Right hindlimb (tissue), 1 donor: ENCODE data around the gene MARCO.
"Not testable (repeated sequence)": the region's sequence is repeated elsewhere in the genome, so short reads cannot be mapped to it uniquely, and the experiment has no call there.

Experiments
- DNase-seq: peaks from one replicate; pipeline ENCODE4 v3.0.0-alpha.2; 2018

The MARCO gene

DNA sequence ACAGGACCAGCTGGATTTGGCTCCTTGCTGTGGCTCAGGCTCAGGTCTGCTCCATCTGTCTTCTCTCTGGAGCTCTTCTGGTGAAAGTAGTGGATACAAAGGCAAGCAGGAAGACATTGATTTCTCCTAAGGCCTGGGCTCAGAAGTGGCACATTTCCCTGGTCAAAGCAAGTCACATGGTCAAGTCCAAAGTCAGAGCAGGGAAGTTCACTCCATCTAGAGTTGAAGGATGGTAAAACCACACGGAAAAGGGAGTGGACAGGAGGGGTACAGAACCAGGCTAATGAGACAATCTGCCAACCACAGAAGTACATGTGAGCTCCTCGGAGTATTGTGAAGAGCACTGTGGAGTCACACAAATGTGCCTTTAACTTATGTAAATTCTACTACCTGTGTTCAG is 66.1 kb downstream of the MARCO start:
- DNase-seq, result no peak

DNA sequence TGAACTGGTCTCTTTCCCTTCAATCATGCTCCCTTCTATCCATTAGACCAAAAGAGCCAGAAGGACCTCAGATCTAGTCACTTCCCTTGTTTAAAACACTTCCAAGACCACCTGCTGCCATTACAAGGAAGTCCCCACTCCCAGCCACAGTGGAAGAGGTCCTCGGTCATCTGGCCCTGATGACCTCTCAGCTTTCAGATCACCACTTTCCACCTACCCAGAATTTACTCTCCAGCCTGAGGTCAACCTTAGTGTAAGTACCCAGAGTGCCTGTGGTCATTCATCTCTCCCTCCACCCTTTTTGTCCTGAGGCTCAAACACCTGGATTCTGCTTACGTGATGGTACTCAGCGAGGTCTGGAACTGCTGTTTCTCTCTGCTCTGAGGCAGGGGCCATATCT is 67.1 kb downstream of the MARCO start:
- no peak for DNase-seq

DNA sequence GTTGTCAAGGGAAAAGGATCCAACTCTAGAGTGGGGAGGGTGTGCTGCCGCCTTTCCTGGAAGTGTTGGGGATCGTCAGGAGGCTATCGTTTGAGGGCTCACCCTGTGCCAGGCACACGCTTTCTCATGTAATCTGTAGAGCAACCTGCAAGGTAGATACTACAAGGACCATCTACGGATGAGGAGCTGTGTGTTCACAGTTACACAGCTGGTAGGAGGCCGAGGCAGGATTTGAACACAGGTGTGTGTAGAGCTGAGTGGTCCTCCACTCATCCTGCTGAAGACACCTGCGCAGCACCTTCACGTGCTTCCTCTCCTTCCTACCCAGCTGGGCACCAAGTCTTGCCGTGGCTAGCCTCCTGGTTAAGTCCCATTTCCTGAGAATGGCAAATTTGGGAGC is 68.3 kb downstream of the MARCO start:
- DNase-seq, result no peak

DNA sequence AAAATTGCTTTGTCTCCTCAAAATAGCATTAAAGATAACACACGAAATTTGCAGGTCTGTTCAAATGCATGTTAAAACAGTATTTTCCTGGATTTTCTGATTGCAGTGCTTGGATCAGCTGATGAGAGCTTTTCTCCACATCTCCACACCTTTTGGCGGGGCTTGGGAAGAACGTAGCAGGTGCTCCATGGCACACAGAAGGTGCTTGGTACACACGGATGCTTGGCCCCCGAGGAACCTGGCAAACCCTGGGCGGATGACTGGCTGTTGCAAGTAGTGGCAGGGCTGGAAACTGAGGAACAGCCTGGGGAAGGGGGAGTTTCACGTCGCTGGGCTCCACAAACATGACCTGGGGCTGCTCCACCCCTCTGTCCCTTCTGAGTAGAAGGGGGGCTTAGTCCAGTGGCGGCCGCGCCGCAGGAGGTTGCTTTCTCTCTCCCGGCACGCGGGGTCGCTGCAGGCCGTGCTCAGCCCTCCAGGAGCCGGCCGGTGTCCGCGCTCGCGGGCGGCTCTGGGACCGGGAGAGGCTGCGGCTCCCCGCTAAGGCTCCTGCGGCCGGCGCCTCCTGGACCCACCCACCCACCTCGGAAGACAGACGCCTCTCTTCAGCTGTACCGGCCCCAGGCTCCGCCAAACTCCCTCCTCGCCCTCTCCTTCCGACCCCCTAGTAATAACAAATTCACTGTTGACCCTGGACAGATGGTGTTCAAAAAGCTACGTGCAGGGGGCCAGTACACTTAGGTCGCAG is 69.3 kb downstream of the MARCO start:
- peak; percentile 63 for DNase-seq

DNA sequence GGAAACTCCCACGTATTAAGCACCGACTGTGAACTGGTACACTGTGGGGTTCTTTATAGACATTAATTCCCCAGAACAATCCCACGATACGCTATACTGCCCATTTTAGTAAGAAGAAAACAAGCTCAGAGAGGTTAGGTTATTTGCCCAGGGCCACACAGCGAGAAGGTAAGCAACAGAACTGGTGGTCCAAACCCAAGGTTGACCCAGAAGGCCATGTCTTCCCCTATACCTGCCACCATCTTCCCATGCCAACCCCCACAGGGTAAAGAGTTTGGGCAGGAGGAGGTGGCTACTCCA is 69.9 kb downstream of the MARCO start:
- DNase-seq, result no peak

DNA sequence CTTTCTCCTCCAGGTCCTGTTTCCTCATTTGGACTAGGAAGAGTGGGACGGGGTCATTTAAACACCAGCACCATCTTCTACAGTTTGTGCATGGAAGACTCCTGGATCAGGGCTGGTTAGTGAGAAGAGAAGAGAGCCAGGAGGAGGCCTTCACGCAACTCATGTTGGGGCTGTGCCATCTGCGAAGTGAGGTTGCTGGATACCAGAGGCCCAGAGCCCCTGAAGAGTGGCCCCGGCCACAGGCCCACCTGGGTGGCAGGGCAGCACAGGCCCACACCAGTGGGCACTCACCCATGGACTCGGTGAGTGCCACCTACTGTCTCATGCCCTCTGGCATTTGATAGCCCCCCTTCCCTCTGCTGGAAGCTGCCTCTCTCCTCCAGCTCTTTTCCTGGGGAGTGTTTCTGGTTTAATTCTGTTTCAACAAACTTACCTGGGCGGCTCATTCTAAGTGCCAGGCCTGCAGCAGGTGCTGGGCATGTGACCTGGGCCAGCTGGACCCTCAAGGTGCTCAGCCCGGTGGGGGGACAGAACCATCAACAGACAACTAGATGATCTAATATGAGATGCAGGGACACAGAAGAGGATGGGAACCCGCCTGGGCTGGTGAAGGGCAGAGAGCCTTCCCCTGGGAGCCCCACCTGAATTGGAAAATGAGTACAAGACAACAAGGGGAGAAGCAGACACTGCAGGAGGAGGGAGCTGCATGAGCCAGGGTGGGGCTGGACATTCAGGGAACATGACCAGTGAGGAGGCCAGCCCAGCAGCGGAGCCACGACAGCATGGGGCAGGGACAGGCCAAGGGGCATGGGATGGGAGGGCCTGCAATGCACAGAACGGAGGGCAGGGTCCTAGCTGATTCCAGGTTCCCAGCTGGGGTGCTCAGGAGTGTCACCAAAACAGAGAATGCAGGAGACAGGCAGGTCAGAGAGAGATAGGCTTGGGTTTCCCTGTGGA is 70.6 kb downstream of the MARCO start:
- no peak for DNase-seq

DNA sequence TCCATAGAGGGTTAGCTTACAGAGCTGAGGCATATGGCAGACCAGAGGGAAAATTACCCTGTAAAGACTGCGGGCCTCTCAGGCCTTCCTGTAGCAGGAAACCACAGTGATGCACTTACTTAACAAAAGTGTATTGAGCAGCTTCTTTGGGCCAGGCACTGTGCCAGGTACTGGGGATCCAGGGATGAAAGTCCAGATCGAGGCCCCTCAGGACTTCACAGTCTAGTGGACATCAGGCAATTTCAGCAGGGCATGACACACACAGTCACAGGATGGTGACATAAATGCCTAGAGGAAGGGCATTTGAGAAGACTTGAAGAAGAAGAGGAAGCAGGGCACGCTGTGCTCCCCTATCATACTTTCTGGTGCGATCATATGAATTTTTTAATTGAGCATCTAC is 71.7 kb downstream of the MARCO start:
- DNase-seq, result no peak

DNA sequence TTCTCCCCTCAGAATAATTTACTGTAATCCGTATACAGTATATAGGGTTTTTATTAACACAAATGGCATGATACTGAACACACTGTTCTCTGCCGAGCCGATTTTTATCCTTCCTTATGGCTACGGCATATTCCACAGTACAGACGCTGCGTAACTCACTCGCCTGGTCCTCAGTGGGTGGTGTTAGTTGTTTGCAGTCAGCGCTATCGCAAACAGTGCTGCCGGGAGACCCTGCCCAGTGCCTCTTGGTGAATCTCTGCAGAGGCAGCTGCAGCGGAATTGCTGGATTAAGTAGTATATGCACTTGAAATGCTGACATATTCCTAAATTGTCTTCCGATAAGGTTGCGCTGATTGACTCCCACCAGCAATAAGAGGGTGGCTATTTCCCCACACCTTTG is 73.9 kb downstream of the MARCO start:
- no peak for DNase-seq

DNA sequence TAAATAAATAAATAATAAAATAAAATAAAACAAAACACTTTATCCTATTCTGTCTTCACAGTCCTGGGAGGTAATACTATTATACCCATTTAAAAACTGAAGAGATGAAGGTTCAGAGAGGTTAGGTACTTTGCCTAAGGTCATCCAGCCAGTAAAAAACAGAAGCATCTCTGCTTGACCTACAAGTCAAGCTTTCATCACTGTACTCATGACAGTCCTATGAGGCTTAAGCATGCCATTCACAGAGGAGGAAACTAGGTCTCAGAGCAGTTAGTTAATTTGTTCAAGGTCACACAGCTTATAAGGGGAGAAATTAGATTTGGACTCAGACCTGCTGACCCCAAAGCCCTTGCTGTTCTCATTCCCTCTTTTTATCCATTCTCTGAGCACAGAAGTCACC is 77.5 kb downstream of the MARCO start:
- DNase-seq, result no peak

DNA sequence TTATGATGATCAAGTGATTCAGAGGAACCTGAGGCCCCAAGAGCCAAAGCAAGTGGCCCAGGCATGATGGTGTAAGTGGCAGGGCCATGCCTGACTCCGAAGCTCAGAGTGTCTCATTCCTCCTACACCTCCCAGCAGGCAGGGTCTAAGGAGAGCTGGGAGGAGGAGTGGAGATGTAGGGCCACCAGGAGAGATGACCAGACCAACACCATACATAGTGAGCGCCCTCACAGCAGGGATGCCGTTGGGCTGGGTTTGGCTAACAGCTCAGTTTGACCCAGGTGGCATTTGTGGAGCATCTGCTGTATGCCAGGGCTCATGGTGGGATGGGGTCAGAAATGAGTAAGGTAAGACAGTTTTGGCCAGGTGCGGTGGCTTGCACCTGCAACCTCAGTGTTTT is 80.7 kb downstream of the MARCO start:
- DNase-seq, result no peak

DNA sequence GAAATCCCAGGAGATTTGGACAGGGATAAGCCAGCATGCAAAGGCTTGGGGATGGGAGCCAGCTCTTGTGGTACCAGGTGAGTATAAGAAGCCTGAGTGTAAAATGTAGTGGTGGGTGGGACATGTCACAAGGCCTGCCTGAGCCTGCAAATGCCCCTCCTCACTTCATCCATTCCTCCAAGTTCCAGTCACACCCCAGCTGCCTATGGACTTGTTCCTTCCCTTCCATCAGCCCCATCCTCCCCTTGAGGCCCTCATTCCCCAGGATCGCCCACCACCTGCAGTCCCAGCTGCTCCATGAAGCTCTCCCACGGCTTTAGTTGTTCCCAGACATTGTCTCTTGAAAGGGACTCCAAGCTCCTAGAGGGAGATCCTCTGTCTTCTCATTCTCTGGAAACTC is 81.5 kb downstream of the MARCO start:
- DNase-seq, result no peak

DNA sequence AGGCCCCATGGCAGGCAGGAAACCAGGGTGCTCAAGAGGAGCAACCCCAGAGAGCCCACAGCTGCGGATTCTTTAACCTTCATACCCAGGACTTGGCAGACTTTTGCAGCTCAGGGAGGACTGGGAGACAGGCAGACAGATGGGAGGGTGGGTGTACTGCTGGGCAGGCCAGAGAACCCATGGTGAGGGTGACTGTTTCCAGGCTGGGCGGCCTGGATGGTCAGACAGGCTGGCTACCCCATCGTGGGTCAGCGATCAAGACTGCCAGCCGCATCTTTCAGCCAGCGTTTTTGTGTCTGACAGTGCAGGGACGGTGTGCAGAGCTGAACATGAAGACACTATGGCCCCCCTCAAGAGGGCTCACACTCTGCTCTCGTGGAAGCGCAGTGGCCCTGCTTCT is 82.2 kb downstream of the MARCO start:
- no peak for DNase-seq

DNA sequence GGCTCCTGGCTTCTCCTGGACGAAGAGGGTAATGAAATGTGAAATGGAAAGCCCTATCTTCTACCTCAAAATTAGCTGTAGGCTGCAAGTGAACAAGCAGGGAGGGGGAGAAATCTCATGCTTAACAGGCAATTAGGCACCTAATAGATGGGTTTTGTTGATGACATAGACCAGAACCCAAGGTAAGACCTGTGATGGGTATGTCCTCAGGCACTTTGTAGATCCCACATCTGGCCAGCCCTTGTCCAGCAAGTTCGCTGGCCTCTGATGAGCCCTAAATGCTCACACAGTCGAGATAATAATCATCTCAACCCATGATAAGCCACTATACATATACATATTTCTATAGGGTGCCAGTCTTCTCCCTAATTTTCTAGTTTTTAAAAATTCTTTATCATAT is 82.6 kb downstream of the MARCO start:
- DNase-seq, result no peak

DNA sequence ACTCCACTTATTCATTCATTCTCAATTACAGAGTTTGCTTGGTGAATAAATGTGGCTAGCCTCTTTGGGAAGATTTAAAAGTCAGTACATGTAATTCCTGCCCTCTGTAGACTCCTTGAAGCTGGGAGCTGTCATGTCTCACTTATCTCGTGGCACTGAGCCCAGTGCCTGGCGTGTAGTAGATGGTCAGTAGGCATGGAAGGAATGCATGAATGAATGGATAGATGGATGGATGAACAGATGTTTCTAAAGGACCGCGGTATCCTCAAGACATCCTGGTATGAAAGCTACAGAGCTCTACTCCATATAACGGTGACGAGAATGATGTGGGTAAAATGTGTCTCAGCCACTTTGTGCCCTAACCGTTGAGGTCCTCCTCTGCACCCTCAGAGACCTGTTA is 83.0 kb downstream of the MARCO start:
- no peak for DNase-seq

DNA sequence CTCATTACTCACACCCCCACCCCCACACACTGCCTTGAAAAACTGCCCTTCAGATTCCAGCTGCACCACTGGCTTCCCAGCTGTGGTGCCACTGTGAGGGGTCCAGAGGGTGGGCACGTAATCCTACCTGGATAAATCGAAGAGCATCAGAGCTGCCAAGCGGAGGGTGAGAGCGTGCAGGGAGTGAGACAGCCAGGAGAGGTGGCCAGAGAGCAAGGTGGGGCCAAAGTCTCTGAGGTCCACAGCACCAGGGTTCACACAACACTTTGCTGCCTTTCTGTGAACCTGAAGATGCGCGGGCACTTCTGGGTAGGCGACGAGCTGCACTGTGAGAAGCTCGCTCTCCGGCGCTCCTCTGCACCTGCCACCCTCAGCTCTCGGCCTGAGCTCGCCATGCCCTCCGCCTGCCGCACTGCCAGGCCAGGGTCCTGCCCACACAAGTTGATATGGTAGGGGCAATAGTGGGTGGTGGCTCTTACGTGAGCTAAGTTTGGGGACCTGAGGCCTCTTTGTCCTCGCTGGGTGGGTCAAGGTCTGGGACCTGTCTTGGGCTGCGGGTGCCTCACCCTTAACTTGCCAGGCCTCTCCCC is 83.9 kb downstream of the MARCO start:
- no peak for DNase-seq

DNA sequence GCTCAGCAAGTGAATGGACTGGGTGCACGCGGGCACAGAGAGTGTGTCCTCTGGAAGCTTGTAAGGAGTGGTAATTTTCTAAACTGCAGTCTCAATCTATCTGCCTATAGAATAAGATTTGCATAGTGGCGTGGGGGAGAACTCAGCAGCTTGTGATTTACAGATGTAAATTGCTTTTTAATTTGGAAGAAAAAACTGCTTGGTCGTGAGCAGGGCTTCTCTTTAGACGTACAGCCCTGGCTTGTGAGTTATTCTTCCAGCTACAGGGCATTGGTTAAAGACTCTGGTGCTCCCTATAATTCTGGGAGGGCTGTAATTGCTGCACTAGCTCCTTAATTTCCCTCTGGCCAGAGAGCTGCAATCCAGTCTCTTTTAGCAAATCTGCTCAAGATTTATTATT is 84.9 kb downstream of the MARCO start:
- DNase-seq, result no peak

DNA sequence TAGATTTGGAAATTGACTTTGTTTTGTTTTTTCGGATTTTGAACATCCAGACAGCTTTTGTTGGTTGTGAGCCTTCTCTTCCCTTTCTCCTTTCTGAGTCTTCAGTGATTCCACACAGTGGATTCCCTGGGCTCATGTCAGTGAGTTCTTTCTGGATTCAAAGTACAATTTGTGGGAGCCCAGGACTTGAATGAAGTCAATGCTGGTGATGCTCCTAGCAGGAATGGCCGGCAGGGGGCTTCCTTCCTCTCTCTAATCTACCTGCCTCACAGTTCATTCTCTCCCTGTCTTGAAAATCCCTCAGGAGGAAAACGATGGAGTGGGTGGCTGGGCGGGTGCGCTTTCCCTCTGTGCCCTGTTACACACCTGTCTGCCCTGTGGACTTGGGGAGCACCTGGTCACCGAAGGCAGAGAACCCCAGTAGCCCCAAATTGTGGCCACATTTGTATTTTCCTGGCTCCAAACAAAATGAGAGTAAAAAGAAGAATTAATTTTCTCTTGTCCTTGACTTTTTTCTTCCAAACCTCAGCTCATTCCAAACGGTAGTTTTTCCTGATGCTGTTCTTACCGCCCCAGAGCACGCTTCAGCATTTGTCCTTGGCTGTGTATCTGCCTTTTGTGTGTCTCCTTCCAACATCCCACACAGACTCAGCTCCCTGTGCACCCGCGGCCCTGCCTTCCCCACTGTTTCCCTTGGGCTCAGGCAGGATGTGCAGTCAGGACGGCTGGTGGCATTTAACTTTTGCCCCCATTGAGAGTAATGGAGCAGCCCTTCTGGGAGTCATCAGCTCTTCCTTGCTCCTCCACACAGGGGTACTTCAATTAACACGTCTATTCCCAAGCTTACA is 86.6 kb downstream of the MARCO start:
- no peak for DNase-seq

DNA sequence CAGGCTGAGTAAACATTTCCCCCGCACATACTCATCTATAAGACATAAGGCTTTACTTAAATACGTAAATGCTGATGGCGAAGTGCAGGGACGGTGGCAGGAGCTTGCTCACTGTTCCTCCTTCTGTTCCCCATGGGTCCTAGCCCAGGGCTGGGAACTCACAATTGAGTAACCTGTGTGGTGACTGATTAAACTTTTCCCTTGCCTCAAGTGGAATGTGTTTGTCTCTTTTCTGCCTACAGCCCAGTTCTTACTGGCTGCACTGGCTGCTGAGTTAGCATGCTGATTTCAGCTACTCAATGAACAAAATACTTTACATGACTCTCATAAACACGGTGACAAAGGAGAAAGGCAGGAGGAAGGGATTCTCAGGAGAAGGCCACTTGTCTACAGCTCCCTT is 87.3 kb downstream of the MARCO start:
- DNase-seq, result no peak

DNA sequence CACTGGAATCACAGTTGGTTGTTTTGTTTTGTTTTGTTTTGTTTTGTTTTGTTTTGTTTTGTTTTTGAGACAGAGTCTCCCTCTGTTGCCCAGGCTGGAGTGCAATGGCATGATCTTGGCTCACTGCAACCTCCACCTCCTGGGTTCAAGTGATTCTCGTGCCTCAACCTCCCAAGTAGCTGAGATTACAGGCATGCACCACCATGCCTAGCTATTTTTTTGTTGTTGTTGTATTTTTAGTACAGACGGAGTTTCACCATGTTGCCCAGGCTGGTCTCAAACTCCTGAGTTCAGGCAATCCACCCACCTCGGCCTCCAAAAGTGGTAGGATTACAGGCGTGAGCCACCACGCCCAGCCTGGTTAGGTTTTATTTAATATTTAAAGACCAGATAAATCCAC is 95.9 kb downstream of the MARCO start:
- DNase-seq, result not testable (repeated sequence)

DNA sequence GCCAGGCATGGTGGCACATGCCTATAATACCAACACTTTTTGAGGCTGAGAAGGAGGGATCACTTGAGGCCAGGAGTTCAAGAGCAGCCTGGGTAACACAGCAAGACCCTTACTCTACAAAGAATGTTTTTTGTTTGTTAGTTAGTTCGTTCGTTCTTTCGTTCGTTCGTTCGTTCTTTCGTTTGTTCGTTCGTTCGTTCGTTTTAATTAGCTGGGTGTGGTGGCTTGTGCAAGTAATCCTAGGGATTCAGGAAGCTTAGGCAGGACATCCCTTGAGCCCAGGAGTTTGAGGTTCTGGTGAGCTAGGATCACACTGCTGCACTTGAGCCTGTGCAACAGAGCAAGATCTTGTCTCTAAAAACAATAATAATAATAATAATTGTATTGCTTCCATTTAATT is 98.7 kb downstream of the MARCO start:
- no peak for DNase-seq
